ENCODE results near the gene TRABD.

Gene TRABD

GRCh38 chr22:50148991-50149721 lies 36.6 kb upstream of the TRABD start:
- H3K18ac ChIP-seq (ENCODE audit: low read depth in 1 of 2, low read length in 2 of 2) = no peak overlapping the region
- no peak overlapping the region for H3K23ac ChIP-seq (ENCODE audit: low read length in 2 of 2)
- no peak overlapping the region for H2BK5ac ChIP-seq (ENCODE audit: low read depth, low read length, poor library complexity, severe bottlenecking)
- H3K4me1 ChIP-seq (ENCODE audit: control insufficient read depth, insufficient read depth, low read depth, low read length) = peaks cover 9% of the 10 kb centered on the region
- H2BK15ac ChIP-seq (ENCODE audit: low read depth, poor library complexity, severe bottlenecking) = no peak overlapping the region
- no peaks in the 10 kb centered on the region for H3K79me1 ChIP-seq (replicated peaks; ENCODE audit: low read length, poor library complexity, severe bottlenecking)
- no peaks in the 10 kb centered on the region for H3K36me3 ChIP-seq (ENCODE audit: control insufficient read depth in 1 of 2, insufficient read depth in 2 of 2, low read depth in 1 of 2, low read length in 2 of 2)
- no peaks in the 10 kb centered on the region for H3K9me3 ChIP-seq (ENCODE audit: control insufficient read depth, low read length)
- WGBS = 40% methylated on average over 18 of the region's 22 CpGs
- peak overlapping the region; percentile 5 for H4K8ac ChIP-seq (ENCODE audit: low read length)
- H2AFZ ChIP-seq (ENCODE audit: low read depth, low read length) = no peak overlapping the region
- DNase-seq = peak; percentile 60
- H2AK5ac ChIP-seq (ENCODE audit: low read length, severe bottlenecking) = no peak overlapping the region
- H3K4me3 ChIP-seq (ENCODE audit: insufficient read depth in 1 of 2, low read depth in 1 of 2, low read length in 2 of 2) = no peak overlapping the region
- peak overlapping the region; percentile 66 for H4K91ac ChIP-seq (ENCODE audit: low read length)
- H3K4ac ChIP-seq (ENCODE audit: low read depth in 1 of 2, low read length in 2 of 2) = no peak overlapping the region
- H3K9ac ChIP-seq (ENCODE audit: low read length) = no peak overlapping the region
- H3K27ac ChIP-seq (ENCODE audit: low read length, poor library complexity, severe bottlenecking) = no peak overlapping the region
- H3K4me2 ChIP-seq (ENCODE audit: low read length, poor library complexity, severe bottlenecking) = no peak overlapping the region
- no peak overlapping the region for H2BK120ac ChIP-seq (ENCODE audit: low read depth, low read length)
- peaks cover 22 to 42% of the 10 kb centered on the region in 2 experiments for H3K27me3 ChIP-seq (ENCODE audit: control insufficient read depth in 1 of 2, insufficient read depth in 1 of 2, low read length in 2 of 2)
- peak overlapping the region in 1 of 2 experiments; percentile 34 for H2BK12ac ChIP-seq (ENCODE audit: low read length in 2 of 2)
- no peak overlapping the region for H3K14ac ChIP-seq (ENCODE audit: low read length in 2 of 2)

DNA sequence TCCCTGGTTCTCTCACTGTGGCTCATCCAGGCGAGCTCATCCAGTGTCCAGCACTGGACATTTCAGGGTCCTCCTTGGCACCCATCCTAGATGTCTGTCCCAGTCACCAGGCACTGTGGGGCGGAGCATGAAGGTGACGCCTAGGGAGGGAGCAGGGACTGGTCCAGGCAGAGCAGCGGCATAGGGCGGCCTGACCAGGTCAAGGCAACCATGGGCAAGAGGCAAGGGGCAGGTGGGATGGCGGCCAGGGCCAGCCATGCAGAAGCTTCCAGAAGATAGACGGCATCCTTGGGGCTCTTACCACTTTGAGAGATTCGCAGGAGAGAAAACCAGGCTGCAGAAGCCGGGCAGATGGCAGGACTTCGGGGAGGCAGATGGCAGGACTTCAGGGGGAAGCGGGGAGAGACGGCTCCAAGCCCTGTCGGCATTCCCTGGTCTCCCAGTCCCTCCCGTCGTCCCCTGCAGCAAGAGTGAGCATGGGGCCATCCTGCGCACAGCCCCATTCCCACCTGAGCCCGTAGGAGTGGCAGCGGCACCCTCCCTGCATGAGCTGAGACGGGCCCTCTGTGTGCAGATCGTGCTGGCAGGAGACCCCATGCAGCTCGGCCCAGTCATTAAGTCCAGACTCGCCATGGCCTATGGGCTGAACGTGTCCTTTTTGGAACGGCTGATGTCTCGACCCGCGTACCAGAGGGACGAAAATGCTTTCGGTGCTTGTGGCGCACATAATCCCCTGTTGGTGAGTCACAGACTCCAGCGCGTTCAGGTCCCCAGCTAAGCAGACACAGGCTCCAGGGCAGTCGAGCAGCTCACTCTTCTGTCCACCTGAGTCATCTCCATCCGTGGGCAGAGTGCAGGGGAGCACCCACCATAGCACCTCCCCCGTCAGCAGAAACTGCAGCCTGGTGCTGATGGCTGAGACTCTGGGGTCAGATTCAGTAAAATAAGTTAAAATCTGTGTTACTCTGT lies 35.3 kb upstream of the TRABD start:
- Histone ChIP-seq H3K27ac (ENCODE audit: low read length, poor library complexity, severe bottlenecking) (no peak overlapping the region), H3K9ac (ENCODE audit: low read length) (no peak overlapping the region)
- 88% methylated on average over 35 of the region's 35 CpGs for WGBS

GRCh38 chr22:50151571-50152537 lies 33.9 kb upstream of the TRABD start:
- H3K27ac ChIP-seq (ENCODE audit: low read length, poor library complexity, severe bottlenecking) = no peak overlapping the region
- no peak overlapping the region for H3K4me2 ChIP-seq (ENCODE audit: low read length, poor library complexity, severe bottlenecking)
- H2BK5ac ChIP-seq (ENCODE audit: low read depth, low read length, poor library complexity, severe bottlenecking) = no peak overlapping the region
- no peak overlapping the region for H2BK12ac ChIP-seq (ENCODE audit: low read length in 2 of 2)
- H3K9me3 ChIP-seq (ENCODE audit: control insufficient read depth, low read length) = no peaks in the 10 kb centered on the region
- H3K4me1 ChIP-seq (ENCODE audit: control insufficient read depth, insufficient read depth, low read depth, low read length) = peaks cover 9% of the 10 kb centered on the region
- H4K8ac ChIP-seq (ENCODE audit: low read length) = no peak overlapping the region
- H2AK5ac ChIP-seq (ENCODE audit: low read length, severe bottlenecking) = no peak overlapping the region
- H2BK120ac ChIP-seq (ENCODE audit: low read depth, low read length) = no peak overlapping the region
- no peak overlapping the region for H3K9ac ChIP-seq (ENCODE audit: low read length)
- no peaks in the 10 kb centered on the region for H3K36me3 ChIP-seq (ENCODE audit: control insufficient read depth in 1 of 2, insufficient read depth in 2 of 2, low read depth in 1 of 2, low read length in 2 of 2)
- no peak overlapping the region for H2AFZ ChIP-seq (ENCODE audit: low read depth, low read length)
- no peak overlapping the region for H2BK15ac ChIP-seq (ENCODE audit: low read depth, poor library complexity, severe bottlenecking)
- no peaks in the 10 kb centered on the region for H3K79me1 ChIP-seq (replicated peaks; ENCODE audit: low read length, poor library complexity, severe bottlenecking)
- H4K91ac ChIP-seq (ENCODE audit: low read length) = no peak overlapping the region
- WGBS = 85% methylated on average over 33 of the region's 33 CpGs
- no peak overlapping the region for H3K18ac ChIP-seq (ENCODE audit: low read depth in 1 of 2, low read length in 2 of 2)
- H3K14ac ChIP-seq (ENCODE audit: low read length in 2 of 2) = no peak overlapping the region
- no peak for DNase-seq
- peaks cover 20 to 29% of the 10 kb centered on the region in 2 experiments for H3K27me3 ChIP-seq (ENCODE audit: control insufficient read depth in 1 of 2, insufficient read depth in 1 of 2, low read length in 2 of 2)
- H3K4me3 ChIP-seq (ENCODE audit: insufficient read depth in 1 of 2, low read depth in 1 of 2, low read length in 2 of 2) = no peak overlapping the region
- no peak overlapping the region for H3K23ac ChIP-seq (ENCODE audit: low read length in 2 of 2)
- H3K4ac ChIP-seq (ENCODE audit: low read depth in 1 of 2, low read length in 2 of 2) = no peak overlapping the region

More for the DNA sequence above, 35.3 kb upstream of the TRABD start:
- Histone ChIP-seq H3K23ac (ENCODE audit: low read length in 2 of 2) (no peak overlapping the region), H3K4me1 (ENCODE audit: control insufficient read depth, insufficient read depth, low read depth, low read length) (peaks cover 9% of the 10 kb centered on the region), H3K4me2 (ENCODE audit: low read length, poor library complexity, severe bottlenecking) (no peak overlapping the region), H3K27me3 (ENCODE audit: control insufficient read depth in 1 of 2, insufficient read depth in 1 of 2, low read length in 2 of 2) (peaks cover 23 to 37% of the 10 kb centered on the region in 2 experiments), H3K4me3 (ENCODE audit: insufficient read depth in 1 of 2, low read depth in 1 of 2, low read length in 2 of 2) (no peak overlapping the region), H4K8ac (ENCODE audit: low read length) (no peak overlapping the region), H2BK5ac (ENCODE audit: low read depth, low read length, poor library complexity, severe bottlenecking) (no peak overlapping the region), H4K91ac (ENCODE audit: low read length) (no peak overlapping the region), H2BK12ac (ENCODE audit: low read length in 2 of 2) (no peak overlapping the region), H3K79me1 (replicated peaks; ENCODE audit: low read length, poor library complexity, severe bottlenecking) (no peaks in the 10 kb centered on the region), H3K18ac (ENCODE audit: low read depth in 1 of 2, low read length in 2 of 2) (no peak overlapping the region), H3K36me3 (ENCODE audit: control insufficient read depth in 1 of 2, insufficient read depth in 2 of 2, low read depth in 1 of 2, low read length in 2 of 2) (no peaks in the 10 kb centered on the region), H2BK15ac (ENCODE audit: low read depth, poor library complexity, severe bottlenecking) (no peak overlapping the region), H2AK5ac (ENCODE audit: low read length, severe bottlenecking) (no peak overlapping the region), H2AFZ (ENCODE audit: low read depth, low read length) (no peak overlapping the region), H2BK120ac (ENCODE audit: low read depth, low read length) (no peak overlapping the region), H3K9me3 (ENCODE audit: control insufficient read depth, low read length) (no peaks in the 10 kb centered on the region), H3K4ac (ENCODE audit: low read depth in 1 of 2, low read length in 2 of 2) (no peak overlapping the region), H3K14ac (ENCODE audit: low read length in 2 of 2) (no peak overlapping the region)
- DNase-seq = no peak

All from mesenchymal stem cell (in vitro differentiated cells and primary cell).